GM21786 (cell line): ENCODE results near the gene CPM.
A peak's percentile ranks its signal among the peaks of the same experiment; 100 is the strongest.
"Not testable (repeated sequence)": the region's sequence is repeated elsewhere in the genome, so short reads cannot be mapped to it uniquely, and the experiment has no call there.

Experiments
- ATAC-seq: cut with Tn5 transposase; IDR thresholded peaks from one replicate; pipeline ENCODE4 v1.9.1; 2021; ENCODE audit not compliant: unreplicated experiment

CPM gene

GRCh38 chr12:68809190-68810026 lies 123.6 kb downstream of the CPM start:
- no peak for ATAC-seq

- ATAC-seq = peak; percentile 55
Observed at GRCh38 chr12:68808388-68809189, 124.4 kb downstream of the CPM start.

DNA sequence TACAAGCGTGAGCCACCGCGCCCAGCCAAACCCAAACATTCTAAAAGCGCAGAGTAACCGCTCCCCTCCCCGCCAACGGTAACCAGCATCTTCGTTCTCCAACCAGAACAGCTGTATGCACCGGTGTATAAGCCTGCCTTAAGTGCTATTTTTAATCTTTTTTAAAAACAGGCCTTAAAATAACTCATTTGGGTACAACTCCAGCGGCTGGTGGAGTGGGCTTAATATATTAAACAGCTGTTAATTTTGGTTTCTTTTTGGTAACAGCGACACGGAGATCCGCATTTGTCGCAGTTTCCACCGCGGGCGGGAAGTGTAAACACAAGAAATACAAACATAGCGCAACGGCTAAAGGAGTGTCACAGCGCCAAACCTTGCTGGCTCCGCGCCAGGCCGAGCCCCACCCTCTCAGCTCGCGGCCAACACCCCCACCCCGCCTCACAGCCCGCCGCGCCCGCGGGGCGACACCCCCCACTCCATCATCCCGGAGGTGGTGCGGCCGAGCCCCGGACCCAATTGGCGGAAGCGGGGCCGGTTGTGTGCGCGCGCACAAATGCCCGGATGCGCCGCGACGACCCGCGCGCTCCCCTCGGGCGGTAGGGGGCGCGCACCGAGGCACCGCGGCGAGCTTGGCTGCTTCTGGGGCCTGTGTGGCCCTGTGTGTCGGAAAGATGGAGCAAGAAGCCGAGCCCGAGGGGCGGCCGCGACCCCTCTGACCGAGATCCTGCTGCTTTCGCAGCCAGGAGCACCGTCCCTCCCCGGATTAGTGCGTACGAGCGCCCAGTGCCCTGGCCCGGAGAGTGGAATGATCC lies 125.2 kb downstream of the CPM start, which contains the start of gene MDM2:
Gene MDM2, plus strand, starts transcription at position 602 of the 812 bp plus-strand sequence. CDS start 301 bp downstream, outside the sequence.
- ATAC-seq = peak; percentile 65

DNA sequence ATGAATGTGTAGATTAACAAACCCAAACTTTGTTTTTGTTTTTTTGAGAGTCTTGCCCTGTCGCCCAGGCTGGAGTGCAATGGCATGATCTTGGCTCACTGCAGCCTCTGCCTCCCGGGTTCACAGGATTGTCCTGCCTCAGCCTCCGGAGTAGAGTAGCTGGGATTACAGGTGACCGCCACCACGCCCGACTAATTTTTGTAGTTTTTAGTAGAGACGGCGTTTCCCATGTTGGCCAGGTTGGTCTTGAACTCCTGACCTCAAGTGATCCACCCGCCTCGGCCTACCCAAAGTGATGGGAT lies 125.7 kb downstream of the CPM start:
- ATAC-seq = not testable (repeated sequence)

DNA sequence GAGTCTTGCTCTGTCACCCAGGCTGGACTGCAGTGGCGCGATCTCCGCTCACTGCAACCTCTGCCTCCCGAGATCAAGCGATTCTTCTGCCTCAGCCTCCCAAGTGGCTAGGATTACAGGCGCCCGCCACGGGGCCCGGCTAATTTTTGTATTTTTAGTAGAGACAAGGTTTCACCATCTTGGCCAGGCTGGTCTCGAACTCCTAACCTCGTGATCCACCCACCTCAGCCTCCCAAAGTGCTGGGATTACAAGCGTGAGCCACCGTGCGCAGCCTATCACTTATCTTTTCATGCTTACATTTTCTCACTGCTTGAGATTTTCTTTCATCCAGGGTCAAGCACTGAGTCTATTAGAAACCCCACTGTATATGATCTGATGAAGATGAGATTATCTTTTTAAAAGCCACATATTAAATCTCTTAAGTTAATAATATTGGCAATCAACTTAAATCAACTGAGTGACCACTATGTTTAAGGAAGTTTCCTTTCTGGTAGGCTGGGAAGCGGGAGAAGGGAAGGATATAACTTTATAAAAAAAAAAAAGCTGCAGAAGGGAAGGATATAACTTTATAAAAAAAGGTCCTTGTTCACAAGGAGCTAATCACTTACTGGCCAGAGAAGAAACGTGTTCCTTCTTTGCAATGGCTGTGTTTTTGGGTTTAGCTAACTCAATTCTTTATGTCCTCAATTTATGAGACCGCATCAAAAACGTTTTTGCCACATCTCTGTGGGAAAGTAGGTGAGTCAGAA lies 126.3 kb downstream of the CPM start:
- no peak for ATAC-seq

- no peak for ATAC-seq
Observed at GRCh38 chr12:68805592-68806120, 127.3 kb downstream of the CPM start.

GRCh38 chr12:68804657-68805591 lies 128.0 kb downstream of the CPM start:
- ATAC-seq = no peak

DNA sequence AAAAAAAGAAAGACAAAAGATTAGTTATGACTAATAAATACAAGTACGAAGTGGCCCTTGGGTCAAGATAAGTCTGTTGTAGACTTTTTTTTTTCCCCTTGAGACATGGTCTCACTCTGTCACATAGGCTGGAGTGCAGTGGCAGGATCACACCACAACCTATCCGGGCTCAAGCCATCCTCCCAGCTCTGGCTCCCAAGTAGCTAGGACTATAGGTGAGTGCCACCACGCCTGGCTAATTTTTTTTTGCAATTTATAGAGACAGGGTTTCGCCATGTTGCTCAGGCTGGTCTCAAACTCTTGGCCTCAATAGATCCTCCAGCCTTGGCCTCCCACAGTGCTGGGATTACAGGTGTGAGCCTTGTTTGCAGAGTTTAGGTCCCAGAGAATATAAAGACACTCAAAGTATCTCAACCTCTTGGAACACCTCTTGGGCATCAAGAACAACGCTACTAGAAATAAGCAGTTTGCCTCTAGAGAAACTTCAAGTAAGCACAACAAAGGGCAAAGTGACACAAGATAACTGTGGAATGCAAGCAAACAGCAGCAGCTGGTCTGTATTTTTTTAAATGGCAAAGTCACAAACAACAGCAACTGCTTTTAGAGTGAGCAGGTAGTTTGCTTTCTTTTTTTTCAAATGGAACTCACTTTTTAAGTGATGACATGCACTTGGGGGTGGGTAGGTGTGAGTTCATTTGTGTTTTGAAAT lies 128.9 kb downstream of the CPM start:
- no peak for ATAC-seq

- ATAC-seq = not testable (repeated sequence)
Observed at GRCh38 chr12:68802911-68803651, 129.9 kb downstream of the CPM start.

DNA sequence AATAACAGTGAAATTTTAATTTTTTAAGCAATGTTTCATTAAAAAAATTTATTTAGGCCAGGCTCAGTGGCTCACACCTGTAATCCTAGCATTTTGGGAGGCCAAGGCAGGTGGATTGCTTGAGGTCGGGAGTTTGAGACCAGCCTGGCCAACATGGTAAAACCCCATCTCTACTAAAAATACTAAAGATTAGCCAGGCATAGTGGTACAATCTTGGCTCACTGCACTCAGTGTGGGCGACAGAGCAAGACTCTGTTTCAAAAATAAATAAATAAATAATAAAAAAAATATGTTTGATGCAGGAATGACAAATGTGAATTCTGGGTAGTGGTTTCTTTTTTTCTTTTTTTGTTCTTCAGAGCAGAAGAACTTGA lies 130.6 kb downstream of the CPM start:
- peak; percentile 29 for ATAC-seq
